ENCODE results near the gene NAA15.

DNA sequence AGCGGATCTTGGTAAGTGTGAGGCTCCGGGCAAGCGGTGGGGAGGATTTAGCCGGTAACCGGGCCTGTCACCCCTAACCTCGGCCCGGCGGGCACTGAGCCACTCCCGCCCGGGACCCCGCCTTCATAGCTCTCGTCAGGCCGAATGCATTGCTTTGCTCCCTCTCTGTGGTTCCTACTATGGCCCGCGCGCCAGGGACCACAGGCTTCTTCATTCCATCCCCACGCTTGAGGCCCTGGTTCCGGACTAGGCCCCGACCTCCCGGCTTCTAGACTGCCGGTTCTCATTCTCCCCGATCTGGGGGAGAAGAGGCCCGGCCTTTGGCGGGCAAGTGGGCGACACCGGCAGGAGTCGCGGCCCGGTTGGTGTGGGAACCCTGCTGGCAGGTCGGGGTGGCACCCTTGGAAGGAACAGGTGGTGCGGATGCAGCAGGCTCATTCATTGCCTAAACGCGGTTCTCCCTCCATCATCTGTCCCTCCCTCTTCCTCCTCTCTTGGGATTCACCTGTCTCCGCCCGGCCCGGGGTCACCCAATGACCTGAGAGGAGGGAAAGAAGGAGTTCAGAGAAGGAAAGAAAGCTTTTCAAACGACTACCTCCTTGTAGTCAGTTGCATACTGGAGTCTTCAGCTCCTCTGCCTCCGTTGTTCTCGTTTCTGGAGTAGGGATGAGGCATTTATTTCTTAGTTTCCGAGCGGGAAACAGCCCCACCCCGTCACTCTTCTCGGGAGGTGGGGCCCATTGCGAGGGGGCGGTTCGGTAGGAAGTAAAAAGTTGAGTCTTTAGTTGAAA is 711 bp downstream of the NAA15 start, which contains the start of gene NDUFC1:
- no peak for TF ChIP-seq CTBP2 (IDR thresholded peaks at IDR 0.05; ENCODE audit: borderline replicate concordance, insufficient read depth, insufficient read length, low read length)
- TF ChIP-seq EZH2 (IDR thresholded peaks at IDR 0.05; ENCODE audit: low read depth, low read length, severe bottlenecking): no peak
- peak; percentile 43; the same call in 1 of the 2 replicates for TF ChIP-seq POLR2AphosphoS5 (IDR thresholded peaks at IDR 0.05; ENCODE audit: low read depth, low read length)
- TF ChIP-seq TCF12 (IDR thresholded peaks at IDR 0.05; ENCODE audit: low read depth, low read length): no peak
- no peak for TF ChIP-seq CTCF (IDR thresholded peaks at IDR 0.05; ENCODE audit: control extremely low read depth in 1 of 3, insufficient read depth in 1 of 3, low read depth in 1 of 3, low read length in 3 of 3)
- no peak for TF ChIP-seq JUND (IDR thresholded peaks at IDR 0.05; ENCODE audit: low read length)
- no peak for TF ChIP-seq EP300 (IDR thresholded peaks at IDR 0.05; ENCODE audit: borderline replicate concordance in 1 of 2, low read depth in 2 of 2, low read length in 2 of 2)
- no peak for TF ChIP-seq RFX5 (IDR thresholded peaks at IDR 0.05; ENCODE audit: borderline replicate concordance, low read depth, low read length)
- no peak for TF ChIP-seq FOSL1 (IDR thresholded peaks at IDR 0.05; ENCODE audit: insufficient read depth, low read depth, low read length)
- no peak for TF ChIP-seq CREB1 (IDR thresholded peaks at IDR 0.05)
- no peak for TF ChIP-seq ZNF274 (IDR thresholded peaks at IDR 0.05; ENCODE audit: borderline replicate concordance, extremely low read depth, low read length)
- no peak for TF ChIP-seq RNF2 (IDR thresholded peaks at IDR 0.05; ENCODE audit: borderline replicate concordance, low read depth, low read length, missing control alignments, poor library complexity, severe bottlenecking)
- peak; percentile 19 to 81 for TF ChIP-seq POLR2A (IDR thresholded peaks at IDR 0.05; ENCODE audit: control extremely low read depth in 1 of 2, low read depth in 2 of 2, low read length in 2 of 2)
- TF ChIP-seq, protein P1, sequence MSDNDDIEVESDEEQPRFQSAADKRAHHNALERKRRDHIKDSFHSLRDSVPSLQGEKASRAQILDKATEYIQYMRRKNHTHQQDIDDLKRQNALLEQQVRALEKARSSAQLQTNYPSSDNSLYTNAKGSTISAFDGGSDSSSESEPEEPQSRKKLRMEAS (IDR thresholded peaks at IDR 0.05): no peak

Measured in H1 (cell line).